GM12873 (cell line): ENCODE data around the gene C1QTNF8.

Source experiments
- CTCF ChIP-seq: IDR thresholded peaks from 2 replicates; pipeline ENCODE4 v1.5.1; 2012; ENCODE audit warnings: low read depth, mild to moderate bottlenecking, moderate library complexity, low read length, control low read depth; ENCODE audit not compliant: insufficient read depth; ENCODE audit errors: missing control alignments

C1QTNF8 gene

GRCh38 chr16:1075546-1075945 lies 20.5 kb downstream of the C1QTNF8 start:
- TF ChIP-seq CTCF, result no peak

GRCh38 chr16:1074379-1074649 lies 21.7 kb downstream of the C1QTNF8 start:
- TF ChIP-seq CTCF, result no peak

- TF ChIP-seq CTCF, result peak; percentile 9
Measured at GRCh38 chr16:1073566-1074378, 22.3 kb downstream of the C1QTNF8 start.

- no peak for TF ChIP-seq CTCF
Measured at GRCh38 chr16:1073262-1073558, 22.8 kb downstream of the C1QTNF8 start.

- no peak for TF ChIP-seq CTCF
Measured at GRCh38 chr16:1072526-1073261, 23.4 kb downstream of the C1QTNF8 start, which contains the start of gene SSTR5. Gene SSTR5 (plus strand): TSS chr16:1072747. CDS start chr16:1078869, 6,122 bp downstream.

- no peak for TF ChIP-seq CTCF
Measured at GRCh38 chr16:1071561-1072225, 24.4 kb downstream of the C1QTNF8 start.

GRCh38 chr16:1070864-1071408 lies 25.1 kb downstream of the C1QTNF8 start:
- TF ChIP-seq CTCF, result no peak
